ENCODE measurements around the gene ZMIZ1. TPM values are rescaled to one million over a fixed set of nuclear protein-coding genes. Genes with fewer than 3 reads are reported as not detected.

Gene ZMIZ1
- total and polyA plus RNA-seq, 2 experiments from 2014 or later: 9.2 to 30.9 TPM

DNA sequence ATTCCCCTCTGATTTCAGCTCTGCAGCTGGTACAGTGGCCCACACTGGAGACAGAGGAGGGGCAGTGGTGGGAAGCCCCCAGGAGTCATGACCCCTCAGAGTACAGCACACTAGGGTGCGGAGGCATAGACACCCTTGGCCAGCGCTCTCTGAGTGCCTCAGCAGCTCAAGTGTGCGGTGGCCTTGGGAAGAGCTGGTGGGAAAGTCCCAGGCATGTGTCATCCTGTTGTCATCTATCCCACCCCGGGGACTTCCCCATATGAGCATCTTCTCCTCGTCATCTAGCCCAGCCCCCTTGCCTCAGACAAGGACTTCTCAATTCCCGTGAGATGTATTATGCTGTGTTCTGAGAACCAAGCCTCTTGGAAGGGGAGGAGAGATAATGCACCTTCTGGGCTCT is 262.9 kb downstream of the ZMIZ1 start:
- ATAC-seq (no peak), DNase-seq (ENCODE audit: low spot score) (no peak)
- no peak for TF ChIP-seq EZH2phosphoT487 (IDR thresholded peaks at IDR 0.05; ENCODE audit: unreplicated experiment)
- no peak for TF ChIP-seq ZNF462 (CRISPR knock-in tag; IDR thresholded peaks at IDR 0.05)
- TF ChIP-seq ZNF114 (CRISPR knock-in tag; IDR thresholded peaks at IDR 0.05): no peak
- no peak for TF ChIP-seq EZH2 (IDR thresholded peaks at IDR 0.05; ENCODE audit: low read depth, unreplicated experiment)
- no peak for TF ChIP-seq CREB1 (CRISPR knock-in tag; IDR thresholded peaks at IDR 0.05; ENCODE audit: low read depth)
- TF ChIP-seq, protein P1, sequence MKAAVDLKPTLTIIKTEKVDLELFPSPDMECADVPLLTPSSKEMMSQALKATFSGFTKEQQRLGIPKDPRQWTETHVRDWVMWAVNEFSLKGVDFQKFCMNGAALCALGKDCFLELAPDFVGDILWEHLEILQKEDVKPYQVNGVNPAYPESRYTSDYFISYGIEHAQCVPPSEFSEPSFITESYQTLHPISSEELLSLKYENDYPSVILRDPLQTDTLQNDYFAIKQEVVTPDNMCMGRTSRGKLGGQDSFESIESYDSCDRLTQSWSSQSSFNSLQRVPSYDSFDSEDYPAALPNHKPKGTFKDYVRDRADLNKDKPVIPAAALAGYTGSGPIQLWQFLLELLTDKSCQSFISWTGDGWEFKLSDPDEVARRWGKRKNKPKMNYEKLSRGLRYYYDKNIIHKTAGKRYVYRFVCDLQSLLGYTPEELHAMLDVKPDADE (IDR thresholded peaks at IDR 0.05): no peak
- TF ChIP-seq STAT1 (IDR thresholded peaks at IDR 0.05; ENCODE audit: unreplicated experiment): no peak
- TF ChIP-seq, protein P2, sequence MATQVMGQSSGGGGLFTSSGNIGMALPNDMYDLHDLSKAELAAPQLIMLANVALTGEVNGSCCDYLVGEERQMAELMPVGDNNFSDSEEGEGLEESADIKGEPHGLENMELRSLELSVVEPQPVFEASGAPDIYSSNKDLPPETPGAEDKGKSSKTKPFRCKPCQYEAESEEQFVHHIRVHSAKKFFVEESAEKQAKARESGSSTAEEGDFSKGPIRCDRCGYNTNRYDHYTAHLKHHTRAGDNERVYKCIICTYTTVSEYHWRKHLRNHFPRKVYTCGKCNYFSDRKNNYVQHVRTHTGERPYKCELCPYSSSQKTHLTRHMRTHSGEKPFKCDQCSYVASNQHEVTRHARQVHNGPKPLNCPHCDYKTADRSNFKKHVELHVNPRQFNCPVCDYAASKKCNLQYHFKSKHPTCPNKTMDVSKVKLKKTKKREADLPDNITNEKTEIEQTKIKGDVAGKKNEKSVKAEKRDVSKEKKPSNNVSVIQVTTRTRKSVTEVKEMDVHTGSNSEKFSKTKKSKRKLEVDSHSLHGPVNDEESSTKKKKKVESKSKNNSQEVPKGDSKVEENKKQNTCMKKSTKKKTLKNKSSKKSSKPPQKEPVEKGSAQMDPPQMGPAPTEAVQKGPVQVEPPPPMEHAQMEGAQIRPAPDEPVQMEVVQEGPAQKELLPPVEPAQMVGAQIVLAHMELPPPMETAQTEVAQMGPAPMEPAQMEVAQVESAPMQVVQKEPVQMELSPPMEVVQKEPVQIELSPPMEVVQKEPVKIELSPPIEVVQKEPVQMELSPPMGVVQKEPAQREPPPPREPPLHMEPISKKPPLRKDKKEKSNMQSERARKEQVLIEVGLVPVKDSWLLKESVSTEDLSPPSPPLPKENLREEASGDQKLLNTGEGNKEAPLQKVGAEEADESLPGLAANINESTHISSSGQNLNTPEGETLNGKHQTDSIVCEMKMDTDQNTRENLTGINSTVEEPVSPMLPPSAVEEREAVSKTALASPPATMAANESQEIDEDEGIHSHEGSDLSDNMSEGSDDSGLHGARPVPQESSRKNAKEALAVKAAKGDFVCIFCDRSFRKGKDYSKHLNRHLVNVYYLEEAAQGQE (IDR thresholded peaks at IDR 0.05; ENCODE audit: unreplicated experiment): no peak
- TF ChIP-seq NANOG (IDR thresholded peaks at IDR 0.05; ENCODE audit: borderline replicate concordance): no peak
- TF ChIP-seq, protein P3, sequence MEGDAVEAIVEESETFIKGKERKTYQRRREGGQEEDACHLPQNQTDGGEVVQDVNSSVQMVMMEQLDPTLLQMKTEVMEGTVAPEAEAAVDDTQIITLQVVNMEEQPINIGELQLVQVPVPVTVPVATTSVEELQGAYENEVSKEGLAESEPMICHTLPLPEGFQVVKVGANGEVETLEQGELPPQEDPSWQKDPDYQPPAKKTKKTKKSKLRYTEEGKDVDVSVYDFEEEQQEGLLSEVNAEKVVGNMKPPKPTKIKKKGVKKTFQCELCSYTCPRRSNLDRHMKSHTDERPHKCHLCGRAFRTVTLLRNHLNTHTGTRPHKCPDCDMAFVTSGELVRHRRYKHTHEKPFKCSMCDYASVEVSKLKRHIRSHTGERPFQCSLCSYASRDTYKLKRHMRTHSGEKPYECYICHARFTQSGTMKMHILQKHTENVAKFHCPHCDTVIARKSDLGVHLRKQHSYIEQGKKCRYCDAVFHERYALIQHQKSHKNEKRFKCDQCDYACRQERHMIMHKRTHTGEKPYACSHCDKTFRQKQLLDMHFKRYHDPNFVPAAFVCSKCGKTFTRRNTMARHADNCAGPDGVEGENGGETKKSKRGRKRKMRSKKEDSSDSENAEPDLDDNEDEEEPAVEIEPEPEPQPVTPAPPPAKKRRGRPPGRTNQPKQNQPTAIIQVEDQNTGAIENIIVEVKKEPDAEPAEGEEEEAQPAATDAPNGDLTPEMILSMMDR (conservative IDR thresholded peaks at IDR 0.05; ENCODE audit: low read depth in 2 of 2): no peak
- TF ChIP-seq POLR2AphosphoS5 (IDR thresholded peaks at IDR 0.05; ENCODE audit: low read depth): no peak
- TF ChIP-seq ZNF331 (CRISPR knock-in tag; IDR thresholded peaks at IDR 0.05; ENCODE audit: low read depth): no peak
- no peak for TF ChIP-seq JUNB (IDR thresholded peaks at IDR 0.05; ENCODE audit: unreplicated experiment)
- H3K4me1 ChIP-seq (ENCODE audit: insufficient read depth): no peaks in the 10 kb centered on the region
- no peak overlapping the region for H3K4me3 ChIP-seq
- Mint-ChIP-seq H3K36me3 (ENCODE audit: low read depth) (no peaks in the 10 kb centered on the region), H3K27me3 (ENCODE audit: insufficient read depth, low read depth, poor library complexity) (peaks cover 10% of the 10 kb centered on the region), H3K9me3 (peaks cover 4% of the 10 kb centered on the region; the same call in 2 of the 3 replicates), H3K4me3 (no peak overlapping the region), H3K4me1 (peaks cover 5% of the 10 kb centered on the region; the same call in 2 of the 3 replicates), H3K27ac (no peak overlapping the region)
- H3F3A ChIP-seq (replicated peaks; ENCODE audit: low read depth): no peaks in the 10 kb centered on the region
- no peaks in the 10 kb centered on the region for H3K27me3 ChIP-seq (ENCODE audit: insufficient read depth)
- H2AFZ ChIP-seq: no peak overlapping the region
- no peaks in the 10 kb centered on the region for H3K79me2 ChIP-seq (replicated peaks; ENCODE audit: insufficient read depth)
- no peak overlapping the region for H3K4me2 ChIP-seq
- no peaks in the 10 kb centered on the region for H4K20me1 ChIP-seq (replicated peaks; ENCODE audit: insufficient read depth)
- H3K27ac ChIP-seq (ENCODE audit: low read depth): no peak overlapping the region
- no peaks in the 10 kb centered on the region for H3K36me3 ChIP-seq (ENCODE audit: insufficient read depth)
- H3K9me2 ChIP-seq (ENCODE audit: insufficient read depth): no peaks in the 10 kb centered on the region

All from GM23338 (cell line).